MM.1S (cell line): ENCODE data around the gene EWSR1.

Experiments
- DNase-seq: peaks from one replicate; pipeline ENCODE4 v3.0.0-alpha.2; 2015
- H2AFZ ChIP-seq: fragments of 300-600 bp; sonication (generic); 2 replicates; pipeline ENCODE4 v1.6.0; 2016; ENCODE audit warnings: antibody characterized with exemption, low read length
- H3F3A ChIP-seq: fragments of 300-600 bp; sonication (generic); 2 replicates; pipeline ENCODE4 v1.6.1; 2016; ENCODE audit warnings: mild to moderate bottlenecking, antibody characterized with exemption, low read length, moderate library complexity, mixed read lengths; ENCODE audit not compliant: insufficient read depth
- H3K27ac ChIP-seq: fragments of 300-600 bp; sonication (generic); 2 replicates; pipeline ENCODE4 v1.5.1; 2016; ENCODE audit warnings: mild to moderate bottlenecking, low read length
- H3K27me3 ChIP-seq: fragments of 300-600 bp; sonication (generic); replicated peaks from 2 replicates; pipeline ENCODE4 v1.6.0; 2016; ENCODE audit warnings: low read length; ENCODE audit not compliant: insufficient read depth
- H3K36me3 ChIP-seq: fragments of 300-600 bp; sonication (generic); replicated peaks from 2 replicates; pipeline ENCODE4 v1.6.1; 2016; ENCODE audit warnings: mild to moderate bottlenecking, low read length, mixed read lengths; ENCODE audit not compliant: insufficient read depth
- H3K4me1 ChIP-seq: fragments of 300-600 bp; sonication (generic); 2 replicates; pipeline ENCODE4 v1.6.1; 2016; ENCODE audit warnings: low read length, mixed read lengths
- H3K4me2 ChIP-seq: fragments of 300-600 bp; sonication (generic); 2 replicates; pipeline ENCODE4 v1.6.0; 2016; ENCODE audit warnings: low read depth, low read length
- H3K4me3 ChIP-seq: fragments of 300-600 bp; sonication (generic); 2 replicates; pipeline ENCODE4 v1.5.1; 2016; ENCODE audit warnings: low read length, mixed read lengths
- H3K79me2 ChIP-seq: fragments of 300-600 bp; sonication (generic); 2 replicates; pipeline ENCODE4 v1.6.1; 2016; ENCODE audit warnings: mixed run types, low read length, mixed read lengths
- H3K9ac ChIP-seq: fragments of 300-600 bp; sonication (generic); 2 replicates; pipeline ENCODE4 v1.6.1; 2016; ENCODE audit warnings: low read length, mixed read lengths
- H3K9me2 ChIP-seq: fragments of 300-600 bp; sonication (generic); replicated peaks from 2 replicates; pipeline ENCODE4 v1.6.1; 2016; ENCODE audit warnings: mild to moderate bottlenecking, low read length, mixed read lengths; ENCODE audit not compliant: insufficient read depth
- H3K9me3 ChIP-seq: fragments of 300-600 bp; sonication (generic); replicated peaks from 2 replicates; pipeline ENCODE4 v1.6.1; 2016; ENCODE audit warnings: mild to moderate bottlenecking, low read length, mixed read lengths; ENCODE audit not compliant: insufficient read depth
- H4K20me1 ChIP-seq: fragments of 300-600 bp; sonication (generic); 2 replicates; pipeline ENCODE4 v1.6.1; 2016; ENCODE audit warnings: mild to moderate bottlenecking, low read length, moderate library complexity, mixed read lengths; ENCODE audit not compliant: insufficient read depth
- EZH2 ChIP-seq: fragments of 300-600 bp; sonication (generic); optimal IDR thresholded peaks from 2 replicates; pipeline ENCODE3; 2017; ENCODE audit warnings: low read depth, mild to moderate bottlenecking, antibody characterized with exemption, low read length, mixed read lengths
- EZH2phosphoT487 ChIP-seq: fragments of 300-600 bp; sonication (generic); IDR thresholded peaks from 2 replicates; pipeline ENCODE4 v1.6.1; 2018; ENCODE audit warnings: antibody characterized with exemption, low read length
- TF ChIP-seq, protein P1 (sequence below): fragments of 300-600 bp; sonication (generic); IDR thresholded peaks from 2 replicates; pipeline ENCODE4 v1.5.1; 2016; ENCODE audit warnings: antibody characterized with exemption, low read length, mixed read lengths

The EWSR1 gene

DNA sequence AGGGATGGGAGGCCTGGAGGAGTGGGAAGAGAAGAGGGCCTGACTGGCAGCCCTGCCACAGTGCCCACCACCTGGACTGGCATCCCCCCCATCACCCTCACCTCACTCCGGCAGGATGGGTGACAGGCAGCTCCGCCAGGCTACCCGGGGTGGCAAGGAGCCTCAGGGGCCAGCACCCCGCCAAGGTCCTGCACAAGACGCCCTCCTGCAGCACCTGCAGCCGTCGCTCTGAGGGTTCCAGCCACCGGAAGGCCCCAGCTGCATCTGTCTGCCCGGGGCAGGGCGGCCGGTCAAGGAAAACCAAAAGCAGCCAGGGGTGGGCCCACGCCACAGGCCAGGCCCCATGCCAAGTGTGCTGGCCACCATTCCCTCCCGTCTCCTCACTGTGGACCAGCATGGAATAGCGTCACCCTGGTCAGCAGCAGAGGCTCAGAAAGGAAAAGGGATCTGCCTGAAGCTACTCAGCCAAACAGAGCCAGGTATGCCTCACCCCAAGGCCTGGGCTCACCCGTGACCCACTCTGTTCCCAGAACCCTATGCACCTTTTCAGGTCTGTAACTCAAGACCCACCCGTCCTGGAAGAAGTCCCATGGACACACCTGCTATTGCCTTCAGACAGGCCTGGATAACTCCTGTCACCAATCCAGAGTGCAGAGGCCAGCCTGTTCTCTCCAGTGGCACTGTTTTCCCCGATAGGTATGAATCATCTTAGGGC lies 7.3 kb upstream of the EWSR1 start:
- Histone ChIP-seq H3K36me3 (no peaks in the 10 kb centered on the region; the same call in 1 of the 2 replicates), H3K4me1 (no peaks in the 10 kb centered on the region), H3K9ac (no peak overlapping the region), H3K27ac (no peak overlapping the region), H3K4me3 (no peak overlapping the region), H3F3A (no peaks in the 10 kb centered on the region), H2AFZ (no peak overlapping the region), H3K9me2 (no peaks in the 10 kb centered on the region), H3K4me2 (no peak overlapping the region), H3K9me3 (no peaks in the 10 kb centered on the region), H3K27me3 (no peaks in the 10 kb centered on the region), H4K20me1 (no peaks in the 10 kb centered on the region), H3K79me2 (peaks cover 4% of the 10 kb centered on the region; the same call in 1 of the 2 replicates)
- TF ChIP-seq EZH2: no peak
- TF ChIP-seq, protein P1, sequence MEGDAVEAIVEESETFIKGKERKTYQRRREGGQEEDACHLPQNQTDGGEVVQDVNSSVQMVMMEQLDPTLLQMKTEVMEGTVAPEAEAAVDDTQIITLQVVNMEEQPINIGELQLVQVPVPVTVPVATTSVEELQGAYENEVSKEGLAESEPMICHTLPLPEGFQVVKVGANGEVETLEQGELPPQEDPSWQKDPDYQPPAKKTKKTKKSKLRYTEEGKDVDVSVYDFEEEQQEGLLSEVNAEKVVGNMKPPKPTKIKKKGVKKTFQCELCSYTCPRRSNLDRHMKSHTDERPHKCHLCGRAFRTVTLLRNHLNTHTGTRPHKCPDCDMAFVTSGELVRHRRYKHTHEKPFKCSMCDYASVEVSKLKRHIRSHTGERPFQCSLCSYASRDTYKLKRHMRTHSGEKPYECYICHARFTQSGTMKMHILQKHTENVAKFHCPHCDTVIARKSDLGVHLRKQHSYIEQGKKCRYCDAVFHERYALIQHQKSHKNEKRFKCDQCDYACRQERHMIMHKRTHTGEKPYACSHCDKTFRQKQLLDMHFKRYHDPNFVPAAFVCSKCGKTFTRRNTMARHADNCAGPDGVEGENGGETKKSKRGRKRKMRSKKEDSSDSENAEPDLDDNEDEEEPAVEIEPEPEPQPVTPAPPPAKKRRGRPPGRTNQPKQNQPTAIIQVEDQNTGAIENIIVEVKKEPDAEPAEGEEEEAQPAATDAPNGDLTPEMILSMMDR: no peak
- DNase-seq: no peak

- Histone ChIP-seq H3K79me2 (peaks cover 34% of the 10 kb centered on the region), H3K4me1 (peaks cover 4% of the 10 kb centered on the region), H3F3A (0 out of 2 replicates have a peak, but pooled peaks cover 2% of the 10 kb centered on the region), H3K4me2 (no peak overlapping the region), H3K4me3 (no peak overlapping the region), H3K36me3 (no peaks in the 10 kb centered on the region; the same call in 1 of the 2 replicates), H3K9me3 (no peaks in the 10 kb centered on the region), H2AFZ (no peak overlapping the region), H3K9me2 (no peaks in the 10 kb centered on the region), H3K9ac (no peak overlapping the region), H3K27ac (no peak overlapping the region), H4K20me1 (no peaks in the 10 kb centered on the region), H3K27me3 (no peaks in the 10 kb centered on the region)
- TF ChIP-seq EZH2: no peak
- TF ChIP-seq, protein P1: no peak
- TF ChIP-seq EZH2phosphoT487: no peak
- no peak for DNase-seq
Observed at GRCh38 chr22:29263791-29264276, 4.2 kb upstream of the EWSR1 start.

DNA sequence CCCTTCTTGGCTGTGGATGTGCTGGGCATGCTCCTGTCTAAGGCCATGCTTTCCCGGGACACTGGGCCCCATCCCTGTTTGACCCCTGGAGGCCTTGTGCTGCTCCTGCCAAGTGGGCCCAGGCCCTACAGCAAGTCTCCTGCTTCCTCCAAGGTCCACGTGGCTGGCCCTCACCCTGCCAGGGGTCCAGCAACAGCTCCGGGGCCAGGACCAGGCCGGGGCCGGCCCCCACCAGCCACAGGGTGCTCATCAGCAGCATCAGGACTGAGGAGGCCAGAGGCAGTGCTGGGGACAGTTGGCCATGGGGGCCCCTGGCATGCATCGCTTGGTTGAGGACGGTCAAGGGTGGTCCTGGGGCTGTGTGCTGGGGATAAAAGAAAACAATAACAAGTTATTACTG lies 2.8 kb upstream of the EWSR1 start:
- peaks cover 8% of the 10 kb centered on the region for H3K4me1 ChIP-seq
- peaks cover 13% of the 10 kb centered on the region for H4K20me1 ChIP-seq
- no peaks in the 10 kb centered on the region for H3K9me2 ChIP-seq
- H3K79me2 ChIP-seq: peaks cover 49% of the 10 kb centered on the region
- no peaks in the 10 kb centered on the region; the same call in 1 of the 2 replicates for H3K36me3 ChIP-seq
- no peaks in the 10 kb centered on the region for H3K9me3 ChIP-seq
- no peak overlapping the region for H2AFZ ChIP-seq
- H3K4me2 ChIP-seq: no peak overlapping the region
- no peak for DNase-seq
- H3K27ac ChIP-seq: no peak overlapping the region
- TF ChIP-seq EZH2 (no peak), EZH2phosphoT487 (no peak)
- TF ChIP-seq, protein P1: no peak
- 0 out of 2 replicates have a peak, but pooled peaks cover 8% of the 10 kb centered on the region for H3F3A ChIP-seq
- no peak overlapping the region for H3K9ac ChIP-seq
- H3K4me3 ChIP-seq: no peak overlapping the region
- no peaks in the 10 kb centered on the region for H3K27me3 ChIP-seq
